ENCODE results near the gene TENM4. TPM values are rescaled to one million over a fixed set of nuclear protein-coding genes. Genes with fewer than 3 reads are reported as not detected.

Gene TENM4
- total RNA-seq, 1 donor from 2014 or later: 46.6 TPM

DNA sequence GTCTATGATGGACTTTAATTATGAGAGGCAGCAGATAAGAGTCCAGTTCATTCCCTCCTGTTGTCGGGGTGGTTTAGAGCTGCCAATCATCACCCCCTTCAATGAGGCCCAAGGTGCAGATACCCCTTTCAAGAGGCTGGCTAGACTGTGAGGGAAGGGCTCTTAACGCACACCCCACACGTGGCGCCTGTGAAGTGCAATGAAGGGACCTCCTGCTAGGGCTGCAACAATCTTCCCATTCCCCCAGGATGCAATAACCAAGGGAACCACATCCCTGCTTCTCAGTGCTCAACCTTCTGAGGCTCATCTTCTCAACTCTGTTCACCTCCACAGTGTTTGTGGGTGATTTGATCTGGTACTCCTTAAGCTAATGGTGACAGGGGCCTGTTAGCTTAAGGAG, 19.0 kb downstream of the TENM4 start:
- DNase-seq (ENCODE audit: low spot score): no peak

DNA sequence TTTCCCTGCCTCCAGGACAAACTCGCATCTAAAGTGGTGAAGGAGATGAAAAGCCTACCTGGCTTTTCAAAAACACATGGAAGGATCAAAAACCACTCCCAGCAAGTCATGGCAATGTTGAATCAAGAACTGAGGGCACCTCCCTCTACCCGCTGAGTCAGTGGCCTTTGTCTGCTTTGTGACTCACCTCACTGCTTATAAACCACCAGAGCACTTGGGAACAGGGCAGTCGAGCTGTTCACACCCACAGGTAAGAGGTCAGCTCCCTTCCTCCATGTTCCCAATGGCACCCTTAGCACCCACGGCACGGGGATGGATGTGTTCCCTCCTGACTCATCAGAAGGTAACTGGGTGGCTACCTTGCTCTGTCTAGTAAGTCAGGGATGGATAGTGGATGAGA, 21.7 kb downstream of the TENM4 start:
- no peak for DNase-seq (ENCODE audit: low spot score)

DNA sequence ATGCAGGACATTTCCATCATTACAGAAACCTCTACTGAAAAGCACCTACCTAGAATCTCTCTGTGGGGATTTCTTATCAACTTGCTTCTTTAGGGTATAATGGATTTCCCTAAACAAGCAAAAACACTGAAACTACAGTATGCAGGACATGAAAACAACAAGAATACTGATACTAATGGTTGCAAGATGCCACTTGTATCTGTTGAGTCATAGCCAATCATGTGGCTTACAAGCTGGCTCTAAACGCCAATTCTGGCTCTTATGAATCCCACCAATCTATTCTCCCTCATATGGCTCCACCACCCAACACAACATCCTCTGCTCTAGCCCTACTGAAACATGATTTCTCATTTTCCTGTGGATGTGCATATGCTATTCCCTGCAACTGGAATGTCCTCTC, 22.6 kb downstream of the TENM4 start:
- no peak for DNase-seq (ENCODE audit: low spot score)

DNA sequence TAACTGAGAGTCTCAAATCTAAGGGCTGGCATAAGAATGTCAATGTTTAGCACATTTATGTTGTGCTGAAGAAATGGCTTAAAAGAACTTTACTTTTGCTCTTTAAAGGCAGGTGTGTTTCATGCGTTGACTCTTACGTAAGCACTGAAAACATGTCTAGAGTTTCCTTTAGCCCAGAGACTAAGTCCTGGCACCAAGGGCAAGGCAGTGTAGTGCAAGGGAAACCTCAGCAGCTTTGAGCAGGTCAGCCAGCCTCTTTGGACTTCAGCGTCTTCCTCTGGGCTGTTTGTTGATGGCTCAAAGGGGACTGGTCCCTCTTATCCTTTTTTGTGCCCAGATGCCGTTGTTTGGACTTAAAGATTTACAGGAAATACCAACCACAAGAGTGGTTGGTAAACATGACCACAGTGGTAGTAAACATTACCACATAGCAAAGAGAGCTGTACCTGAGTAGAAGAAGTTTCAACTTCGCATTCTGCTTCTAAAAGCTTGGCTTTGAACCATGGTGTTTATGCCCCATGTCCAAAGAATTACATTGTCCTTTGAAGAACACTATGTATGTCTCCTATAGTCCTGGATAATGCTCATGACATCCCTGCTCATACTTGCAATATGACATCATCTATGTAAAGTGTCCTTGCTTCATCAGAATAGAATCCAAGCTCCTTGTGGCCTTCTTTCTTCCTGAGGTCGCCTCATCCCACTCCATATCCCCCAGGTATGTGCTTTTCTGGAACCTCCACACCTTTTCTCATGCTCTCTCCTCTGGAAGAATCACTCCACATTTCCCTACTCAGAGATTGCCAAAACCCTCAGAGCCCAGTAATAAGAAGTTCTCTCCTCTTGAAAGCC, 23.5 kb downstream of the TENM4 start:
- no peak for DNase-seq (ENCODE audit: low spot score)

DNA sequence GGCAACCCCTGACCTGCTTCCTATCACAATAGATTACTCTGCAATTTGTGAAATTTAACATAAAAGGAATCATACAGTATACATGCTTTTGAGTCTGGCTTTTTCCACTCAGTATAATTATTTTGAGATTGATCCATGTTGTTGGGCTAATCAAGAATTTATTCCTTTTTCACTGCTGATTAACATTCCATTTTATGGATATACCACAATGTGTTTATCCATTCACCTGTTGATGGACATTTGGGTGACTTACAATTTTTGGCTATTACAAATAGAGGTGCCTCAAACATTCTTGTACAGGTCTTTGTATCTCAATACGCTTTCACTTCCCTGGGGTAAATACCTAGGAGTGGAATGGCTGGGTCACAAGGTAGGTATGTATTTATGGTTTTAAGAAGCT, 24.9 kb downstream of the TENM4 start:
- DNase-seq (ENCODE audit: low spot score): no peak

DNA sequence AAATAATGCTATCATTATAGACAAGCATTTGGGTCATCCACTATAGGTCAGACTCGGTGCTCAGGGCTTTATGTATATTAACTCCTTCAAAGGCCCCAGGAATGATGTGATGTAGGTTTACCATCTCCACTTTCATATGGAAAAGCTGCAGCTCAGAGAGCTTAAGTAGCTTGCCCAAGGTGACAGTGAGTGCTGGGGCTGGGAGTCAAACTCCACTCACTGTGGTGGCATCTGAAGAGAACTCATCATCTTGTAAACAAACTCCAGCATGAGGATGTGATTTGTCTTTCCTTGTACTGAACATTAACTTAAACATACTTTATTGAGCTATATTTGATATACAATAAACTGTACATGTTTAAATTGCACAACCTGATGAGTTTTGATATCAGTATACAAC, 25.4 kb downstream of the TENM4 start:
- no peak for DNase-seq (ENCODE audit: low spot score)

DNA sequence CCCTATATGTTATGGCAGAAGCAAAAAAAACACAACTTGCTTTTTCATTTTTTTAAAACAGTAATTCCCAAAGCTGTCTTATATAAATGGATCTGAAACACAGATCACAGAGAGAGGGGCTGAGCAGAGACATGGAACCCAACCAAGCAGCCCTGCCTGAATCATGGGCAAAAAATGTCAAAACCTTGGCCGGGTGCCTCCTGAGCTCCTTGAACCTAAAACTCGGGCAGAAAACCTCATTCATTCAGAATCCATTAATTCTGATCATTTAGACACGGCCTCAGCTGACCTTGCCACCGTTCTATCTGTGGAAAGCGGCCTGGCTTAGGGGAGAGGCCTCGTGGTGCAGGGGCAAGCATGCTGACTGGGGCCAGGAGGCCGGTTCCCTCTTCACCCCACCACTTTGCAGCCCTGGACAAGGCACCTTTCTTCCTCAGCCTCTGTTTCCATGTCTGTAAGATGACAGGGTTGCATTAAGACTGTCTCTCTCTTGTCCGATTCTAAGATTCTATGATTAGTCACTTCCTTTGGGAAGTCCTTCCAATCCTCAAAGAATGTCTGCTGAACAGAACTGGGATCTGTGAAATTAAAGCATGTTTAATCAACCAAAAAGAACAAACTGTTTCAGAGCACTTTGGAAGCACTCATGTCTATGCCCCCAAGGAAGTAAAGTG, 26.0 kb downstream of the TENM4 start:
- DNase-seq (ENCODE audit: low spot score): no peak

DNA sequence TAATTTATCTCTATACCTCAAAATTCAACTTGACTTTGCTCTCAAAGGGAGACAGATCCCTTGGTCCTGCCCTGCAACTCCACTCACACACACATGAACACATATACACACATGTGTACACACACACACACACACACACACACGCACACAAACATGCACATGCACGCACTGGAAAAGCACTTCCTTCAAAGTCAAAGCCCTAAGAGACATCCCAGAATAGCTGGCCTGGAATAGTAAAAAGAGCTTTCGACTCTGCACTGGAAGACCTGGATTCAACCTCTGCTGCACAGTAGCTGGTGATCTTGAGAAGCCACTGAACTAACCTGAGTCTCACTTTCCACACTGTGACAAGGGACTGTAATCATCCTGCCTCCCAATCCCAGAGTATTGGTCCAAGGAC, 26.8 kb downstream of the TENM4 start:
- DNase-seq (ENCODE audit: low spot score): no peak

DNA sequence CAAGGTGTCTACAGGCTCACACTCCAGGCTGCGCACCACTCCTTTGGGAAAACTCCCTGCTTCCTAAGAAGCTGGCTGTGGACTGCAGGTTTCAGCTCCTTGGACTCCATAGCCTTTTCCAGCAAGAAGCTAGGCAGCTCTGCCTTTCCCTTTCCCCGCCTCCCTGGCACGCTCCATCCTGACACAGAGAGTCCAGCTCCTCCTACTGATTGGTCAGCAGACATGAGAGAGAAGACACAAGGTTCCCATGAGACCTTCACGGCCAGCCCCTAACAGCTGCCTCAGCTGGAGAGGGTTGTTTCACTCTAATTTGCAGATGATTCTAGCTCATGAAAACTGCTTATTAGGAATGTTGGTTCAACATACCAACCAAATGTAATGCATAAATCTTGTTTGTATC, 27.6 kb downstream of the TENM4 start:
- no peak for DNase-seq (ENCODE audit: low spot score)

DNA sequence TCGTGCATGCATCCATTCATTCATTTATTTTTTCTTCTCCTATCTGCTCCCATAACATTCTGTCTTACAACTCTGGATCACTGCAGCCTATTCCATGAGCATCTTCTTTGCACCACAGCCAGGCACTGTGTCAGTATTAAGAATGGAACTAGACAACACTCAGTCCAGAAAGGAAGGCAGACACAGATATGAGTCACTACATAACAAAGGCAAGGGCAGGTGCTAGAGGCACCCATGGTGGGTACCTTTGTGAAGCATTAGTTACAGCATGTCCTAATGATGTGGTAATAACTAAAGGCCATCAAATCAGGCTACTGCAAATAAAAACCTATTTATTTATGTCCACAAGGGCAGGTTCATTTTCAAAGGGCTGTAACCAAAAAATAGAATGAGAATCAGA, 28.1 kb downstream of the TENM4 start:
- no peak for DNase-seq (ENCODE audit: low spot score)

DNA sequence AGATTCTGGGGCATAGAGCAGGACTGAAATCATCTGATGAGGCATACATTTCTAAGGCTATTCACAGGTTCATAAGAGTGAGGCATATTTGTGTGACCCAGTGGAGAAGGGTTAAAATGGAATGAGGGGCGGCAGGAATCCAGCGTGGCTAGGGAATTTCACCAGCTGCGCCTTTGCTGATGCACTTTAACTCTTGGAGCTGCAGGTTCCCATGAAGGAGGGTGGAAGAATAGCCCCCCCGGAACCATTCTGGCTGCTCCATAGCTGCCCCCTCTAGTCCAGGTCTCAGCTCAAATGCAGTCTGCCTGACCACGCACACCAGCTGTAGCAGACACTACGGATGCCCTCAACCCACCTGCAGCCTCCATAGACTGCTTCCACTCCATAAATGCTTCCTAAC, 31.5 kb downstream of the TENM4 start:
- DNase-seq (ENCODE audit: low spot score): no peak

DNA sequence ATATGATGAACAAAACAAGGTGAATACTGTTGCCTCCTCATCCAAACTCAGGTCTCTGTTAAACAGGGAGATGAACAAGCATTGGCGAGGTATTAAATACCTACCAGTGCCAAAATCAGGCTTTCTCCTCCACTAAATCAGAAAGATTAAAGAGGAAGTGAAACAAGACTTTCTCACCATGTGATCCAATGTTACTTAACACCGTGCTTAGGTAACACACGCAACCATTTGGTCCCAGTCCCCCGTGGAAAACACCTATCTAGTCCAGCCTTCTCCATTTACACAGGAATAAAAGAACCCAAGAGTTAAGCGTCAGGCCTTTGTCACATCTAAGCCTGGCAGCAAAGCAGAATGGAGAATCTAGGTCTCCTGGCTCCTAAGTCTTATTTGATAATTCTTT, 34.5 kb downstream of the TENM4 start:
- no peak for DNase-seq (ENCODE audit: low spot score)

DNA sequence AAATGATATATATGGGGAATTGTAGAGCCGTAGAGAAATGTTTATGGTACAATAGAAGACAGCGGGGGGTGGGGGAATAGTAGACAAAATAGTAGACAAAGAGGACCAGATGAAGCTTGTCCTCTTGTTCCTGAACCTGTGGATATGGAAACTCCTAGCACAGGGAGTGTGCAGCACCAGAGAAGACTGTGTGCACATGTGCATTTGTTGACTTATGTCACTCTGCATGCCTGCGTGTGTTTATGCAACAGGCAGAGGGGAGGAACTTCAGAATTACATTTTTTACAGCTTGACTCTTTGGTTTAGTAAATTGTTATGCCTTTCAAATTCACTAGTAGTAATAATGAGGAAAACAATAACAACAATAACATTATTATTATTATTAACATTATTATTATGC, 36.0 kb downstream of the TENM4 start:
- DNase-seq (ENCODE audit: low spot score): no peak

DNA sequence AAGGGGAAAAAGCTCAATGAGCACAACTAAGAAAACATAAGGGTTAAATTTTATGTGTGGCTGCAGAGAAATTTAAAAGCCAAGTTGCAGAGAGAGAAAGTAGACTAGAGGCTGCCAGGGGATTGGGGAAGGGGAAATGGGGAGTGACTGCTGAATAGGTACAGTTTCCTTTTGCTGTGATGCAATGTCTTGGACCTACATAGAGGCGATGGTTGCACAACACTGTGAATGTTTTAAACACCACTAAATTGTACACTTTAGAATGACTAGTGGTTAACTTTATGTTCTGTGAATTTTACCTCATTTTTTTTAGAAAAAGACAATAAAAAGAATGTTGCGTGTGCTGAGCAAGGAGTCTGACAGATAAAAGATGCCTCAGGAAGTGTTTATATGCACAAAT, 36.5 kb downstream of the TENM4 start:
- DNase-seq (ENCODE audit: low spot score): no peak

DNA sequence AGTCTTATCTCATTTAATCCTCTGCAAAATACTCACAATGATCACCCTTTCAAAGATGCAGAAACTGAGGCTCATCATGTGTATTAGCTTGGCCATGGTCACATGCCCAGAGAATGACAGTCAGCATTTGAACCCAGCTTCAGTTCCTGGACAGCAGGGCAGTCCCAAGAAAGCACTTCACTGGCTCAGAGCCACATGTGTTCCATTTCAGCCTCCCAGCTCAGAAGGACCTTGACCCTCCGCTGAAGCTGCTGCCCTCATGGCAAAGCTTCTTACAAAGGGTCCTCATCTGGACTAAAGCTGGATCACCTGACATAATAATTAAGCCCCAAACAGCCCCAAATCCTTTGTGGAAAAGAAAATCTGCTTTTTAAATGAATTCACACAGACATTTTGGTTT, 37.0 kb downstream of the TENM4 start:
- no peak for DNase-seq (ENCODE audit: low spot score)

DNA sequence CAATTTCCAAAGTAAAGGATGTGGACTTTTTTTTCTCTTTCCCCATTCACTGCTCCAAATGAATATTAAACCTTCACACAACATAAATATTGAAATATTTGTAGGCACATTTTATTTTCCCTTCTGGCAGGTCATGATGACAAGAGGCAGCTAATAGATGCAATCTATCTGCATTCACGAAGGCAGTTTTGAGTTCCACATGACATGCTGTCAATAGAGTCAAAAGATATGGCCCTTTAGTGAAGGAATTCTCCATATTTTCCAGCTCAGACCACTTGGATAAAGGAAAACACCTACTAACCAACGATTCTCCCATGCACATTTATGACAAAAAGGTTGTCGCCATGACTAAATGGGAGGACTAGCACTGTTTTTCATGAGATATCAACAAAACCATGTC, 37.9 kb downstream of the TENM4 start:
- DNase-seq (ENCODE audit: low spot score): no peak

DNA sequence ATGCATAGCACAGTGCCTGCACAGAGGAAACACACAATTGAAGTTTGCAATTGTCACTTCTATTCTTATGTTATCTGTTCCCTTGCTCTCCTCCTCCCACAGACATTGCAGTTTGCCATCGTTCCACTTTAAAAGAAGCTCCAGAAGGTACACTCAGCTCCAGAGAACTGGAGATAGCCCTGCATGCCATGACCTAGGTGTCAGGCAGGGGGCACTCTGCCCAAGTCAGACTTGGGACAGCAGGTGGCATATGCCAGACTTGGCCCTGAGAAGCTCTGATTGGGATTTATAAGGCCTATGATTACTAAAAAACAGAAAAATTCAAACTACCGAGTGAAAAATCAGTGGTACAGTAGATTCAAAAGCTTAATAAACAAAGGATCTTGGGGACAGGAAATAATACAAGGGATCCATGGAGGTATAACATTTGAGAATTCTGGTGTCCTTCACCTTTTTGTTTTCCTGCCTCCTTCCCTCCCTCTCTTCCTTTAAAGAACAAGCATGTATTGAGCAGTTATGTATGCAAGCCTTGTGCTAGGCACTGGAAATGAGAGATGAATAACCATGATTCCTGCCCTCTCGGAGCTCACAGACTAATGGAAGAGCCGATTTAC, 40.0 kb downstream of the TENM4 start:
- no peak for DNase-seq (ENCODE audit: low spot score)

DNA sequence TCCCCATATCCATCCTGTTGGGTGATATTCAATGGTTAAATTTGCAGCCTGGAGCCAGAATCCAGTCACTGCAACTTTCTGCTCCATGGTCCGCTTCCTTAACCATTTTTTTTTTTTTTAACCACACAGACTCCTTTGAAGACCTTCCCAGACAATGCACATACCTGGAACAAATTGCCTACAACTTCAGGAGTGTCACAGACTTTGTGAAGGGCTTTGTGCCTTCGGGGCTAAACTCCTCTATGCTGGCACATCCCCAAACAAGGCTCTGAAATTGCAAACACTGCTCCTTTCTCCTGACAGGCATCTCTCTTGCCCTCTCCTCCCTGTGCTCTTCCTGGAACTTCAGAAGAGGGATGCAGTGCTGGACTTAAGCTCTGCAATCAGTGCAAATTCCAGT, 40.6 kb downstream of the TENM4 start:
- no peak for DNase-seq (ENCODE audit: low spot score)

DNA sequence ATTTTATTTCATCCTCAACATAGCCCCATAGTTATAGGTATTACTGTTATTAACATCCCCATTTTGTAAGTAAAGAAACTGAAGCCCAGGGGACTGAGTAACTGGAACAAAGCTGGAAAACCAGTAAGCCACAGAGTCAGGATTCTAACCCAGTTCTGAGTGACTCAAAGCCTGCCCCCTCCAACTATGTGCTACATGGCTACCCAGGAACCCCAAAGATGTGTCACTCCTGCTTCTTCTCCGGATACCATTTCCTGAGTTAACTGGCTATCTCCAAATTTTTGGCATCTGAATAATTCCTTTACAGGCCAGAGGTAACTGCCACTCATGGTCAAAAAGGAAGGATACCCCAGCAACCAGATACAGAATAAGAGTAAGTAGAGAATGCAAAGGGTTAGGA, 43.6 kb downstream of the TENM4 start:
- DNase-seq (ENCODE audit: low spot score): no peak

DNA sequence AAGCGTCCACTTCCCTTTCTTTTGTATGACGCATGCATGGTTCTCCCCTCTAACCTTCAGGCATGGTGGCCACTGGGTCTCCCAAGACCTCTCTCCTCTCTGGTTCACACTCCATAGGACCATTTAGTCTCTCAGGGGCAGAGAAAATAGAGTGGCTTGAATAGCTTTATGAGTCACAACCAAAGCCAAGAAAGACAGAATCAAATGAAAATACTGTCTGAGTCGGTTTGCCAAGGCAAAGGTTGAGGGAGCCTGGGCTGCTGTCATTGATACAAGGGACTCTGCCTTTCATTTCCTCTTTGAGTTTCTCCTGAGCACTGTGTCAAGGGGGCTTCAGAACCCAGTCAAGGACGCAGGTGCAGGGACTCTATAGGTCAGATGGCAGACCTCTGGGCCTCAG, 44.2 kb downstream of the TENM4 start:
- no peak for DNase-seq (ENCODE audit: low spot score)

DNA sequence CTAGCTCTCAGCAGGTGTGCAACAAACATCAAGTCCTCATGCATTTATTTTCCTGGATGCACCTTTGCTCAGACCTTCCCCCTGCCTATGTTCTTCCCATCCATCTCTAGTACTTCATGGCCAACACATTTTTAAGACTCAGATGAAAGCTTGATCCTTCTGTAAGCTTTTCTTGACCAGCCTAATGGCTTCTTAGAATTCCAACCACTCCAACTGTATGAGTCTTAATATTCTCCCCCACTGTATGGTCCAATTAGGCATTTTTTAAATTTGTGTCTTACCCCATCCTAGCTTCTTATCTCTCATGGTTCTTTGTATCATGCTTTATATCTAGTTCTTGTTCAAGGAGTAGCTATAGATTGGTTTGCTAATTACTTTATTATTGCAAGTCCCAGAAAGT, 44.8 kb downstream of the TENM4 start:
- no peak for DNase-seq (ENCODE audit: low spot score)

DNA sequence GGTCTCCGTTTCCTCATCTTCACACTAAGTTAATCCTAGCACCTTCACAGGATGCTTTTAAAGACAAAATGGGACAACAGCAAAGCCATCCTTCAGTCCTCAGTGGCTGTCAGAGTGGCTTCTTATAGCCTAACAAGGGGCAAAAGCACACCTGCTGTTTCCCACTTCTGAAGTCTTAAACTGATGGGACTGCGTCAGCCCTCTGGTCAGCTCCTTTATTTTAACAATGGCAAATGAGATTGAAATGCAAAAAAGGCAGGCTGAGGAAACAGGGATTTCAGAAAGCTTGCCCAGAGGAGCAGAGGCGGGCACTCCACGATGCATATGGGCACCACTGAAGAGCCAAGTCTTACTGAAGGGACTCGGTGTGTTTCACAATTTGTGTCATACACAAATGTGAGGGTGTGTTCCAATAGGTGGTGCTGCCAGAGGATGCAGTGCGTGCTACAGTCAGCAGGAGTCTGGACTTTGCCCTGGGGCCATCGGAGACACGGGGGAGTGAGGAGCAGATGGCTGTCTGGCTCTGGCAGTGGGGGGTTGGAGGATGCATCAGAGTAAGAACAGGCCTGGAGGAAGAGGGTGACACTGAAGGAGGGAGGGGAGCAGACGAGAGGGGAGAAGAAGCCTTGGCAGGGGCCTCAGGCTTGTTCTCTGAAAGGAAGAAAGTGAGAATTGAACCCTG, 47.3 kb downstream of the TENM4 start:
- DNase-seq (ENCODE audit: low spot score): no peak
